GM23338 (cell line): ENCODE results near the gene MEOX1. TPM values are rescaled to one million over a fixed set of nuclear protein-coding genes. Genes with fewer than 3 reads are reported as not detected.

ENCODE experiments used
- ATAC-seq: fragments of 200-7000 bp; cut with Tn5 transposase; 3 replicates; pipeline ENCODE4 v1.9.1; 2020
- DNase-seq: peaks from one replicate; pipeline ENCODE4 v3.0.0-alpha.2; 2015; ENCODE audit warnings: low spot score
- H2AFZ ChIP-seq: fragments of 200-600 bp; sonication (generic); 2 replicates; pipeline ENCODE4 v1.8.0; 2016; ENCODE audit warnings: antibody characterized with exemption, mild to moderate bottlenecking, moderate library complexity
- H3F3A ChIP-seq: fragments of 200-600 bp; sonication (generic); replicated peaks from 2 replicates; pipeline ENCODE4 v1.8.0; 2017; ENCODE audit warnings: antibody characterized with exemption, mixed run types, low read depth
- H3K27ac ChIP-seq: fragments of 200-600 bp; sonication (generic); 2 replicates; pipeline ENCODE4 v1.6.1; 2016; ENCODE audit warnings: low read depth
- H3K27me3 ChIP-seq: fragments of 200-600 bp; sonication (generic); 2 replicates; pipeline ENCODE4 v1.8.0; 2016; ENCODE audit warnings: mild to moderate bottlenecking, mixed run types, moderate library complexity; ENCODE audit not compliant: insufficient read depth
- H3K36me3 ChIP-seq: fragments of 200-600 bp; sonication (generic); 2 replicates; pipeline ENCODE4 v1.8.0; 2016; ENCODE audit warnings: mild to moderate bottlenecking; ENCODE audit not compliant: insufficient read depth
- H3K4me1 ChIP-seq: fragments of 200-600 bp; sonication (generic); 2 replicates; pipeline ENCODE4 v1.8.0; 2016; ENCODE audit warnings: mild to moderate bottlenecking, moderate library complexity; ENCODE audit not compliant: insufficient read depth
- H3K4me2 ChIP-seq: fragments of 200-600 bp; sonication (generic); 2 replicates; pipeline ENCODE4 v1.7.1; 2017; ENCODE audit warnings: mixed run types
- H3K4me3 ChIP-seq: fragments of 200-600 bp; sonication (generic); 2 replicates; pipeline ENCODE4 v1.6.1; 2016; ENCODE audit warnings: mixed run types
- H3K79me2 ChIP-seq: fragments of 200-600 bp; sonication (generic); replicated peaks from 2 replicates; pipeline ENCODE4 v1.8.0; 2017; ENCODE audit warnings: mild to moderate bottlenecking; ENCODE audit not compliant: insufficient read depth
- H3K9me2 ChIP-seq: fragments of 200-600 bp; sonication (generic); 2 replicates; pipeline ENCODE4 v1.8.0; 2017; ENCODE audit not compliant: insufficient read depth
- H4K20me1 ChIP-seq: fragments of 200-600 bp; sonication (generic); replicated peaks from 2 replicates; pipeline ENCODE4 v1.8.0; 2017; ENCODE audit warnings: mild to moderate bottlenecking; ENCODE audit not compliant: insufficient read depth
- H3K27ac Mint-ChIP-seq: 2 replicates; pipeline ENCODE4 v1.8.0; 2020; ENCODE audit warnings: inconsistent platforms, mild to moderate bottlenecking, moderate library complexity, mixed read lengths
- H3K27me3 Mint-ChIP-seq: 3 replicates; pipeline ENCODE4 v1.8.0; 2022; ENCODE audit warnings: low read depth, mild to moderate bottlenecking, moderate library complexity, mixed read lengths, inconsistent platforms; ENCODE audit not compliant: insufficient read depth, poor library complexity
- H3K36me3 Mint-ChIP-seq: 3 replicates; pipeline ENCODE4 v1.8.0; 2021; ENCODE audit warnings: low read depth, mild to moderate bottlenecking, inconsistent platforms, moderate library complexity, mixed read lengths
- H3K4me1 Mint-ChIP-seq: 3 replicates; pipeline ENCODE4 v1.8.0; 2020; ENCODE audit warnings: mild to moderate bottlenecking, inconsistent platforms, mixed read lengths
- H3K4me3 Mint-ChIP-seq: 3 replicates; pipeline ENCODE4 v1.8.0; 2021; ENCODE audit warnings: moderate library complexity, mild to moderate bottlenecking, inconsistent platforms, mixed read lengths
- H3K9me3 Mint-ChIP-seq: 3 replicates; pipeline ENCODE4 v1.8.0; 2020; ENCODE audit warnings: moderate library complexity, mild to moderate bottlenecking, inconsistent platforms, mixed read lengths
- CREB1 ChIP-seq: fragments of 250-450 bp; sonication (Bioruptor Pico); IDR thresholded peaks from 2 replicates; pipeline ENCODE4 v1.5.0; 2020; ENCODE audit warnings: low read depth, mild to moderate bottlenecking, moderate library complexity
- CTCF ChIP-seq, 2 experiments: fragments of 200-600 bp in 1 of 2; sonication (generic) in 1 of 2; conservative IDR thresholded peaks; 2 replicates each; pipeline versions ENCODE4 v1.5.1 to v1.6.1; 2016 to 2017; ENCODE audit warnings: antibody characterized with exemption in 2 of 2, low read depth in 2 of 2, mild to moderate bottlenecking in 2 of 2, moderate library complexity in 1 of 2
- ETS1 ChIP-seq: IDR thresholded peaks from 2 replicates; pipeline ENCODE4 v1.6.1; 2016; ENCODE audit warnings: antibody characterized with exemption
- EZH2 ChIP-seq: fragments of 200-600 bp; sonication (generic); IDR thresholded peaks from one replicate; pipeline ENCODE4 v1.8.0; 2017; ENCODE audit warnings: antibody characterized with exemption, mild to moderate bottlenecking, low read depth; ENCODE audit not compliant: unreplicated experiment
- EZH2phosphoT487 ChIP-seq: fragments of 200-600 bp; sonication (generic); IDR thresholded peaks from one replicate; pipeline ENCODE4 v1.8.1; 2018; ENCODE audit warnings: antibody characterized with exemption; ENCODE audit not compliant: unreplicated experiment
- JUNB ChIP-seq: IDR thresholded peaks from one replicate; pipeline ENCODE4 v1.6.1; 2016; ENCODE audit warnings: antibody characterized with exemption; ENCODE audit not compliant: unreplicated experiment
- NANOG ChIP-seq: IDR thresholded peaks from 2 replicates; pipeline ENCODE4 v1.6.1; 2016; ENCODE audit warnings: antibody characterized with exemption, borderline replicate concordance
- POLR2AphosphoS5 ChIP-seq: IDR thresholded peaks from 2 replicates; pipeline ENCODE4 v1.6.1; 2016; ENCODE audit warnings: antibody characterized with exemption, low read depth
- REST ChIP-seq: IDR thresholded peaks from one replicate; pipeline ENCODE4 v1.6.1; 2018; ENCODE audit warnings: antibody characterized with exemption; ENCODE audit not compliant: unreplicated experiment
- STAT1 ChIP-seq: IDR thresholded peaks from one replicate; pipeline ENCODE4 v1.6.1; 2016; ENCODE audit warnings: antibody characterized with exemption; ENCODE audit not compliant: unreplicated experiment
- ZNF114 ChIP-seq: fragments of 250-450 bp; sonication (Bioruptor Pico); IDR thresholded peaks from 2 replicates; pipeline ENCODE4 v1.5.0; 2020; ENCODE audit warnings: mild to moderate bottlenecking, moderate library complexity
- ZNF331 ChIP-seq: fragments of 250-450 bp; sonication (Bioruptor Pico); IDR thresholded peaks from 2 replicates; pipeline ENCODE4 v1.5.0; 2020; ENCODE audit warnings: low read depth, mild to moderate bottlenecking, moderate library complexity
- ZNF462 ChIP-seq: fragments of 250-450 bp; sonication (Bioruptor Pico); IDR thresholded peaks from 2 replicates; pipeline ENCODE4 v1.5.0; 2020; ENCODE audit warnings: mild to moderate bottlenecking, moderate library complexity
- long read RNA-seq: library from polyadenylated mRNA; unstranded; transcript quantifications from one replicate; pipeline ENCODE4 v2.0.0, GENCODE V29; 2020; ENCODE audit not compliant: unreplicated experiment
- polyA plus RNA-seq: library from polyadenylated mRNA; unstranded; fragments of >200 nt; fragmentation: Nextera tagmentation; extraction: Ambion mirVana; gene quantifications from 2 replicates; pipeline ENCODE4 v1.2.1, GENCODE V29; 2016
- total RNA-seq: library from RNA; depleted of rRNA; stranded (reverse); fragments of >200 nt; shearing (Covaris generic); gene quantifications from 2 replicates; pipeline ENCODE4 v1.2.3, GENCODE V29; 2014; rRNA removed

MEOX1 gene
- not detected in 2 replicates for total RNA-seq
- not detected in 2 replicates for polyA plus RNA-seq
- long read RNA-seq = 0 reads

GRCh38 chr17:43661699-43662412 is at the start of gene MEOX1:
Gene MEOX1, minus strand, starts transcription at chr17:43661922. Its CDS starts 388 bp downstream, at chr17:43661534.
- Histone ChIP-seq H3K4me3 (no peak within 1 kb of the TSS), H3K36me3 (no peaks in the 10 kb centered on the region), H3K27ac (no peak within 1 kb of the TSS), H3K4me2 (peak within 1 kb of the TSS; percentile 42), H4K20me1 (no peaks in the 10 kb centered on the region), H2AFZ (peak within 1 kb of the TSS; percentile 87), H3K79me2 (no peaks in the 10 kb centered on the region), H3K27me3 (no peaks in the 10 kb centered on the region), H3K4me1 (peaks cover 29% of the 10 kb centered on the region), H3K9me2 (no peaks in the 10 kb centered on the region), H3F3A (0 out of 2 replicates have a peak, but pooled peaks cover 3% of the 10 kb centered on the region)
- Mint-ChIP-seq H3K4me3 (no peak within 1 kb of the TSS), H3K36me3 (no peaks in the 10 kb centered on the region), H3K27me3 (peaks cover 15% of the 10 kb centered on the region), H3K4me1 (peaks cover 36% of the 10 kb centered on the region), H3K27ac (peak within 1 kb of the TSS; percentile 36; the same call in 1 of the 2 replicates), H3K9me3 (no peaks in the 10 kb centered on the region)
- DNase-seq (no peak), ATAC-seq (no peak)
- TF ChIP-seq ZNF462 = no peak
- TF ChIP-seq POLR2AphosphoS5 = no peak
- TF ChIP-seq CREB1 (CRISPR knock-in tag) = no peak
- TF ChIP-seq ZNF114 (CRISPR knock-in tag) = no peak
- TF ChIP-seq REST = no peak
- TF ChIP-seq EZH2 = no peak
- TF ChIP-seq ZNF331 = no peak
- TF ChIP-seq EZH2phosphoT487 = no peak
- no peak for TF ChIP-seq STAT1
- no peak for TF ChIP-seq JUNB
- no peak for TF ChIP-seq NANOG
- no peak for TF ChIP-seq ETS1
- TF ChIP-seq CTCF (conservative IDR thresholded peaks at IDR 0.05; ENCODE audit: low read depth in 2 of 2) = no peak
